Caco-2 (cell line): ENCODE results near the gene RIC8A. TPM values are rescaled to one million over a fixed set of nuclear protein-coding genes. Genes with fewer than 3 reads are reported as not detected.

Experiments used
- BruUV-seq: library from RNA; stranded (reverse); fragments of 400-500 nt; replicated peaks from 2 replicates; lab custom pipeline; 2021; lab: Mats Ljungman, UMichigan
- CTCF ChIA-PET: fragments of 300-600 bp; sonication (Branson Sonifier 250); formaldehyde crosslinking; loops from one replicate; lab custom pipeline; 2022; ENCODE audit warnings: antibody characterized with exemption; lab: Charles Lee
- POLR2A ChIA-PET: fragments of 300-600 bp; sonication (Branson Sonifier 250); formaldehyde crosslinking; loops from one replicate; lab custom pipeline; 2022; ENCODE audit warnings: antibody characterized with exemption; lab: Charles Lee
- DNase-seq, 2 experiments: peaks; one replicate each; pipeline versions ENCODE4 v3.0.0 to v3.0.0-alpha.2; 2020 to 2022
- H3K27me3 ChIP-seq: replicated peaks from 2 replicates; pipeline ENCODE4 v1.6.0; 2011; ENCODE audit warnings: low read length; ENCODE audit not compliant: control insufficient read depth, insufficient read depth
- H3K36me3 ChIP-seq: 2 replicates; pipeline ENCODE4 v1.5.1; 2011; ENCODE audit warnings: low read length; ENCODE audit not compliant: control insufficient read depth, insufficient read depth
- H3K4me1 ChIP-seq: fragments of 250-450 bp; sonication (Bioruptor Pico); 2 replicates; pipeline ENCODE4 v1.5.1; 2020; ENCODE audit warnings: mild to moderate bottlenecking
- H3K4me3 ChIP-seq: 2 replicates; pipeline ENCODE4 v1.5.1; 2011; ENCODE audit warnings: low read depth, mild to moderate bottlenecking, control low read depth, low read length
- H3K9me3 ChIP-seq: fragments of 250-450 bp; sonication (Bioruptor Pico); 2 replicates; pipeline ENCODE4 v1.5.1; 2020; ENCODE audit warnings: mild to moderate bottlenecking, moderate library complexity
- H3K27ac Mint-ChIP-seq: one replicate; pipeline ENCODE4 v1.8.0; 2022; ENCODE audit warnings: mixed read lengths; ENCODE audit not compliant: unreplicated experiment
- H3K27me3 Mint-ChIP-seq: one replicate; pipeline ENCODE4 v1.8.0; 2022; ENCODE audit warnings: mixed read lengths; ENCODE audit not compliant: insufficient read depth, unreplicated experiment
- H3K36me3 Mint-ChIP-seq: one replicate; pipeline ENCODE4 v1.8.0; 2022; ENCODE audit warnings: mild to moderate bottlenecking, mixed read lengths; ENCODE audit not compliant: insufficient read depth, unreplicated experiment
- H3K4me1 Mint-ChIP-seq: one replicate; pipeline ENCODE4 v1.8.0; 2022; ENCODE audit warnings: low read depth, mixed read lengths; ENCODE audit not compliant: unreplicated experiment
- H3K4me3 Mint-ChIP-seq: one replicate; pipeline ENCODE4 v1.8.0; 2022; ENCODE audit warnings: mild to moderate bottlenecking, moderate library complexity, mixed read lengths; ENCODE audit not compliant: unreplicated experiment
- H3K9me3 Mint-ChIP-seq: one replicate; pipeline ENCODE4 v1.8.0; 2022; ENCODE audit warnings: mixed read lengths; ENCODE audit not compliant: unreplicated experiment
- intact Hi-C: fragments of 100-400 bp; cut with micrococcal nuclease; formaldehyde crosslinking; loops from one replicate; pipeline ENCODE4 v1.10.0; 2022; ENCODE audit not compliant: unreplicated experiment
- total RNA-seq: library from RNA; stranded (reverse); gene quantifications from 2 replicates; pipeline ENCODE4 v1.2.3, GENCODE V29; 2022
- TF ChIP-seq, protein P1 (sequence below), 2 experiments: fragments of 200-600 bp in 1 of 2; IDR thresholded peaks; 1 replicate in 1 of 2; 2 replicates in 1 of 2; pipeline versions ENCODE4 v1.5.1 to v1.8.0; 2011 to 2022; ENCODE audit warnings: antibody characterized with exemption in 1 of 2, control low read depth in 1 of 2, inconsistent platforms in 1 of 2, low read depth in 1 of 2, low read length in 1 of 2, mild to moderate bottlenecking in 1 of 2, moderate library complexity in 1 of 2; ENCODE audit not compliant: insufficient read depth in 1 of 2, severe bottlenecking in 1 of 2, unreplicated experiment in 1 of 2

RIC8A gene
- total RNA-seq, 1 experiment from 2014 or later, result 97.1 TPM

DNA sequence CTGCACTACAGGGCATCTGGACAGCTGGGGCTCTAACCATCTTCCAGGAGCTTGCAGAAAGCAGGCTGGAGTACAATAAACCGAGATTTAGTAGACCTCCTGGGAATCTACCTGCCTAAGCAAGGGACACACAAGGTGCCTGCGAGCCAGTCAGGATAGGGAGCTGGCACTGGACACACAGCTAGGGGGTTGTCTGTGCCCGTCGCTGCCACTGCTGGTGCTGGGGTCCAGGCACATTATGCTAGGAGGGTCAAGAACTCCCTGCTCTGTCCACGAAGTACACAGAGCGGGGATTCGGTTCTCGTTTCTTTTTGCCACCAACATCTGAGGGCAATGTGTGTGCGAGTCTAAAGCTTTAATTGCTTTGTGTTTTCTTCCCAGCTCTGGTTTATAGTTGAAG lies 4.2 kb downstream of the RIC8A start:
- Mint-ChIP-seq H3K9me3 (no peaks in the 10 kb centered on the region), H3K4me1 (peaks cover 13% of the 10 kb centered on the region), H3K27me3 (no peaks in the 10 kb centered on the region), H3K36me3 (peaks cover 86% of the 10 kb centered on the region), H3K27ac (no peak overlapping the region), H3K4me3 (no peak overlapping the region)
- POLR2A ChIA-PET, result no interaction called here
- peaks cover 28% of the 10 kb centered on the region for H3K4me1 ChIP-seq
- CTCF ChIA-PET, result no interaction called here
- H3K9me3 ChIP-seq, result no peaks in the 10 kb centered on the region
- intact Hi-C loops, result no loop called here
- H3K36me3 ChIP-seq, result peaks cover 11% of the 10 kb centered on the region
- no TSS peak for BruUV-seq
- TF ChIP-seq, protein P1, sequence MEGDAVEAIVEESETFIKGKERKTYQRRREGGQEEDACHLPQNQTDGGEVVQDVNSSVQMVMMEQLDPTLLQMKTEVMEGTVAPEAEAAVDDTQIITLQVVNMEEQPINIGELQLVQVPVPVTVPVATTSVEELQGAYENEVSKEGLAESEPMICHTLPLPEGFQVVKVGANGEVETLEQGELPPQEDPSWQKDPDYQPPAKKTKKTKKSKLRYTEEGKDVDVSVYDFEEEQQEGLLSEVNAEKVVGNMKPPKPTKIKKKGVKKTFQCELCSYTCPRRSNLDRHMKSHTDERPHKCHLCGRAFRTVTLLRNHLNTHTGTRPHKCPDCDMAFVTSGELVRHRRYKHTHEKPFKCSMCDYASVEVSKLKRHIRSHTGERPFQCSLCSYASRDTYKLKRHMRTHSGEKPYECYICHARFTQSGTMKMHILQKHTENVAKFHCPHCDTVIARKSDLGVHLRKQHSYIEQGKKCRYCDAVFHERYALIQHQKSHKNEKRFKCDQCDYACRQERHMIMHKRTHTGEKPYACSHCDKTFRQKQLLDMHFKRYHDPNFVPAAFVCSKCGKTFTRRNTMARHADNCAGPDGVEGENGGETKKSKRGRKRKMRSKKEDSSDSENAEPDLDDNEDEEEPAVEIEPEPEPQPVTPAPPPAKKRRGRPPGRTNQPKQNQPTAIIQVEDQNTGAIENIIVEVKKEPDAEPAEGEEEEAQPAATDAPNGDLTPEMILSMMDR (IDR thresholded peaks at IDR 0.05; ENCODE audit: insufficient read depth in 1 of 2, low read depth in 1 of 2, low read length in 1 of 2, severe bottlenecking in 1 of 2, unreplicated experiment in 1 of 2), result no peak
- no peaks in the 10 kb centered on the region for H3K27me3 ChIP-seq
- no peak for DNase-seq
- H3K4me3 ChIP-seq, result no peak overlapping the region

DNA sequence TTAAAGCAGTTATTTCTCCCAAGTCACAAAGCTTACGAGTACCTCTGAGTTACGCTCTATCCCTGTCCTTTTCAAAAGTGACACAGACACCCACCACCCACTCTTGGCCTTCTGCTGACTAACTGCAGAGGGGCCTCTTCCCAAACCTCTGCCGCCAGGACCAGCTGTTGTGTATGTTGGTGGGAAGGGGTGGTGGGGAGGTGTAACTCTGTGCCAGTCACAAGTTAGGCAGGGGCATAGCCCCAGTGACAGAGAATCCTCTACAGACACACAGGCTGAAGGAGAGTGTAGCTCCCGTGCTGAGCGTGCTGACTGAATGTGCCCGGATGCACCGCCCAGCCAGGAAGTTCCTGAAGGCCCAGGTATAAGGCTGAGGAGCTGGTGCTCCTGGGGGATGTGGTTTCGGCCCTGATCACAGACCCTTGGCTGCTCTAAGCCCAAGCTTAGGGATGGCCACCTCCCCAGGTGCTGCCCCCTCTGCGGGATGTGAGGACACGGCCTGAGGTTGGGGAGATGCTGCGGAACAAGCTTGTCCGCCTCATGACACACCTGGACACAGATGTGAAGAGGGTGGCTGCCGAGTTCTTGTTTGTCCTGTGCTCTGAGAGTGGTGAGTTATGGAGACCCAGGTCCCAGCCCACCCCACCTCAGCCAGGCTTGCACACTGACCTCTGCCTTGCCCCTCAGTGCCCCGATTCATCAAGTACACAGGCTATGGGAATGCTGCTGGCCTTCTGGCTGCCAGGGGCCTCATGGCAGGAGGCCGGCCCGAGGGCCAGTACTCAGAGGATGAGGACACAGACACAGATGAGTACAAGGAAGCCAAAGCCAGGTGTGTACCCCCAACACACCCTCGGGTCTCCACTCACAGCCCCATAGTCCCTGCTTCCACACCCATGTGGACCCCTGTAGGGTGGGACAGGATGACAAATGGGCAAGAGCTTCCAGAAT lies 4.9 kb downstream of the RIC8A start:
- no peak overlapping the region for H3K27ac Mint-ChIP-seq
- H3K9me3 Mint-ChIP-seq, result no peaks in the 10 kb centered on the region
- no peaks in the 10 kb centered on the region for H3K27me3 ChIP-seq
- intact Hi-C loops, result no loop called here
- H3K27me3 Mint-ChIP-seq, result no peaks in the 10 kb centered on the region
- TF ChIP-seq, protein P1 (IDR thresholded peaks at IDR 0.05; ENCODE audit: insufficient read depth in 1 of 2, low read depth in 1 of 2, low read length in 1 of 2, severe bottlenecking in 1 of 2, unreplicated experiment in 1 of 2), result no peak
- no TSS peak for BruUV-seq
- peaks cover 13% of the 10 kb centered on the region for H3K4me1 Mint-ChIP-seq
- H3K36me3 Mint-ChIP-seq, result peaks cover 80% of the 10 kb centered on the region
- no peaks in the 10 kb centered on the region for H3K9me3 ChIP-seq
- no peak overlapping the region for H3K4me3 ChIP-seq
- peaks cover 33% of the 10 kb centered on the region for H3K4me1 ChIP-seq
- no peak for DNase-seq
- H3K4me3 Mint-ChIP-seq, result no peak overlapping the region
- H3K36me3 ChIP-seq, result peaks cover 11% of the 10 kb centered on the region
- ChIA-PET POLR2A (no interaction called here), CTCF (no interaction called here)

DNA sequence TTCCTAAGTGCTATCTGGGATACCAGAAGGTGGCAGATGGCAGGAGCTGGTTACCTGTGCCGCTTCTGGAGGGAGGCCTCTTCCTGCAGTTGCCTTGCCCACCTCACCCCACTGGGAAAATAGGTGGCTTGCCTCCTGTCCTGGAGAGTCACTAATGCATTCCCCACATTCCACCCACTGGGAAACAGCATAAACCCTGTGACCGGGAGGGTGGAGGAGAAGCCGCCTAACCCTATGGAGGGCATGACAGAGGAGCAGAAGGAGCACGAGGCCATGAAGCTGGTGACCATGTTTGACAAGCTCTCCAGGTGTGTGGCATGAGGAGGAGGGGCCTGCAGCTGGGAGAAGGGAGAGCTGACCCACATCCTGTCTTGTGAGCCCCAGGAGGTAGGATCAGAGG lies 5.6 kb downstream of the RIC8A start:
- Histone ChIP-seq H3K4me1 (peaks cover 33% of the 10 kb centered on the region), H3K4me3 (no peak overlapping the region), H3K36me3 (peaks cover 11% of the 10 kb centered on the region), H3K27me3 (no peaks in the 10 kb centered on the region), H3K9me3 (no peaks in the 10 kb centered on the region)
- intact Hi-C loops, result no loop called here
- POLR2A ChIA-PET, result no interaction called here
- Mint-ChIP-seq H3K27me3 (no peaks in the 10 kb centered on the region), H3K9me3 (no peaks in the 10 kb centered on the region), H3K36me3 (peaks cover 73% of the 10 kb centered on the region), H3K4me1 (peaks cover 13% of the 10 kb centered on the region), H3K4me3 (no peak overlapping the region), H3K27ac (no peak overlapping the region)
- TF ChIP-seq, protein P1 (IDR thresholded peaks at IDR 0.05; ENCODE audit: insufficient read depth in 1 of 2, low read depth in 1 of 2, low read length in 1 of 2, severe bottlenecking in 1 of 2, unreplicated experiment in 1 of 2), result no peak
- BruUV-seq, result no TSS peak
- no peak for DNase-seq
- CTCF ChIA-PET, result no interaction called here
